Cardiac muscle cell (in vitro differentiated cells and primary cell): ENCODE measurements around the gene RGS9. TPM values are rescaled to one million over a fixed set of nuclear protein-coding genes. Genes with fewer than 3 reads are reported as not detected.

Experiments
- DNase-seq, 2 donors: peaks; one replicate each; pipeline versions ENCODE4 v3.0.0 to v3.0.0-alpha.2; 2010 to 2017; ENCODE audit warnings: low read depth in 1 of 2, low spot score in 1 of 2
- H3K27ac ChIP-seq: fragments of 200-600 bp; sonication (generic); 2 replicates; pipeline ENCODE4 v1.5.1; 2016
- H3K27me3 ChIP-seq: fragments of 200-600 bp; sonication (generic); 2 replicates; pipeline ENCODE4 v1.6.0; 2016; ENCODE audit warnings: control low read depth
- H3K36me3 ChIP-seq: fragments of 200-600 bp; sonication (generic); 2 replicates; pipeline ENCODE4 v1.5.1; 2016; ENCODE audit warnings: control low read depth
- H3K4me1 ChIP-seq: fragments of 200-600 bp; sonication (generic); 2 replicates; pipeline ENCODE4 v1.8.1; 2017; ENCODE audit warnings: low read depth, mild to moderate bottlenecking, mixed run types
- H3K4me3 ChIP-seq: fragments of 200-600 bp; sonication (generic); 2 replicates; pipeline ENCODE4 v1.5.1; 2016; ENCODE audit warnings: mild to moderate bottlenecking
- H3K9me3 ChIP-seq: fragments of 200-600 bp; sonication (generic); 2 replicates; pipeline ENCODE4 v1.5.1; 2017; ENCODE audit warnings: low read depth, mild to moderate bottlenecking, control low read depth
- CTCF ChIP-seq: IDR thresholded peaks from 2 replicates; pipeline ENCODE4 v1.5.1; 2012; ENCODE audit warnings: low read depth, mild to moderate bottlenecking, low read length
- polyA plus RNA-seq: library from polyadenylated mRNA; unstranded; fragments of >200 nt; fragmentation: Nextera tagmentation; extraction: Ambion mirVana; gene quantifications from 2 replicates; pipeline ENCODE4 v1.2.1, GENCODE V29; 2016
- total RNA-seq: library from RNA; depleted of rRNA; stranded (reverse); fragments of >200 nt; gene quantifications from 2 replicates; pipeline ENCODE4 v1.2.3, GENCODE V29; 2016

Gene RGS9
- total and polyA plus RNA-seq, 2 experiments from 2014 or later = 4.7 to 5.5 TPM

GRCh38 chr17:65268832-65269231, 131.7 kb downstream of the RGS9 start:
- no peak for DNase-seq
- TF ChIP-seq CTCF = no peak

GRCh38 chr17:65270499-65271253, 133.5 kb downstream of the RGS9 start:
- Histone ChIP-seq H3K27ac (no peak overlapping the region), H3K27me3 (no peaks in the 10 kb centered on the region), H3K36me3 (no peaks in the 10 kb centered on the region), H3K4me3 (no peak overlapping the region), H3K4me1 (no peaks in the 10 kb centered on the region), H3K9me3 (no peaks in the 10 kb centered on the region)
- TF ChIP-seq CTCF = no peak
- no peak for DNase-seq

More at GRCh38 chr17:65268832-65269231, 131.7 kb downstream of the RGS9 start:
- H3K4me1 ChIP-seq = no peaks in the 10 kb centered on the region
- H3K36me3 ChIP-seq = no peaks in the 10 kb centered on the region
- H3K27me3 ChIP-seq = no peaks in the 10 kb centered on the region
- H3K27ac ChIP-seq = no peak overlapping the region
- no peaks in the 10 kb centered on the region for H3K9me3 ChIP-seq
- H3K4me3 ChIP-seq = no peak overlapping the region

- TF ChIP-seq CTCF = no peak
- no peak overlapping the region for H3K4me3 ChIP-seq
- no peak for DNase-seq
- no peak overlapping the region for H3K27ac ChIP-seq
- H3K36me3 ChIP-seq = no peaks in the 10 kb centered on the region
- H3K4me1 ChIP-seq = no peaks in the 10 kb centered on the region
- H3K27me3 ChIP-seq = no peaks in the 10 kb centered on the region
- H3K9me3 ChIP-seq = no peaks in the 10 kb centered on the region
Measured at GRCh38 chr17:65271296-65271695, 134.1 kb downstream of the RGS9 start.

Other genes starting within 250 kb of the RGS9 start
- 3.3 and 4.2 TPM in 2 replicates for gene LRRC37A3, start 217.9 kb upstream of the RGS9 start, total RNA-seq
- gene LRRC37A3, start 217.9 kb upstream of the RGS9 start, polyA plus RNA-seq = 6.4 and 10.3 TPM in 2 replicates
- gene GNA13, start 80.6 kb upstream of the RGS9 start, total RNA-seq = 22.7 and 30.9 TPM in 2 replicates
- gene GNA13, start 80.6 kb upstream of the RGS9 start, polyA plus RNA-seq = 18.0 and 21.0 TPM in 2 replicates